Measurements from ENCODE around the gene CA11.
"Not testable (repeated sequence)": the region's sequence is repeated elsewhere in the genome, so short reads cannot be mapped to it uniquely, and the experiment has no call there.

CA11 gene

DNA sequence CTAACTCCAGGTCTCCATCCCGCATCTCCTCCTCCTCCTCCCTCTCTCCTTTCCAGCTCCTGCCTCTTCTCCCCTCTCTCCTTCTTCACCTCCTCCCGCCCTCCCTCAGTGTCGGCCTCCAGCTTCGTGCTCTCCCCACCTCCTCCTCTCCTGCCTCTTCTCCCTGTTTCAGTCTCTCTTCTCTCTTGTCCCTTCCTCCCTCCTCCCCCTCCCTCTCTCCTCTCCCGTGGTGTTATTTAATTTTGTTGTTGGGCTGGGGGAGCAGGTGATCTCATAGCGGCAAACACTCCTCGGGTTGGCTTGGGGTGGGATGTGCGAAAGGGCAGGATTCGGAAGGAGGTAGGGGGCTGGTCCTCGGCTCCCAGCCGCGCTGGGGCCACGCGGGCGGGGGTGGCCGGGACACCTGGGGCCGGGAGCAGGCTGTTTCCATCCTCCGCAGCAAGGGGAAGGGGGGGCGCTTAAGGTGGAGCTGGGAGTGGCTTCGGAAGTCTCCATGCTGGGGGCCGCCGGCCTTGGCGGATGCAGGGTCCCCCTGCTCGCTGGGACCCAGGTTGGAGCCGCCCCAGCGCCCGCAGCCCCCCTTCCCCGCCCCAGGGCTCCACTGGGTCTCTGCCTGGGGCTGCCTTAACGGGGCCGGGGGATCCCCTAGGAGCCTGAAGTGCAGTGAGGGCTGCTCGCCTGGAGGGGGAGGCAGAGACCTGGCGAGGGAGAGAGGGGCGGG is at the start of gene CA11:
Gene CA11 (minus strand): TSS at position 187 of the 721 bp plus-strand sequence. CDS start 555 bp downstream, outside the sequence.
- DNase-seq (ENCODE audit: low read depth in 2 of 3, low spot score in 1 of 3): peak; percentile 85 to 88 (median 88)

GRCh38 chr19:48693629-48694028 is 47.6 kb upstream of the CA11 start:
- DNase-seq (ENCODE audit: low read depth in 2 of 3, low spot score in 1 of 3): not testable (repeated sequence)

DNA sequence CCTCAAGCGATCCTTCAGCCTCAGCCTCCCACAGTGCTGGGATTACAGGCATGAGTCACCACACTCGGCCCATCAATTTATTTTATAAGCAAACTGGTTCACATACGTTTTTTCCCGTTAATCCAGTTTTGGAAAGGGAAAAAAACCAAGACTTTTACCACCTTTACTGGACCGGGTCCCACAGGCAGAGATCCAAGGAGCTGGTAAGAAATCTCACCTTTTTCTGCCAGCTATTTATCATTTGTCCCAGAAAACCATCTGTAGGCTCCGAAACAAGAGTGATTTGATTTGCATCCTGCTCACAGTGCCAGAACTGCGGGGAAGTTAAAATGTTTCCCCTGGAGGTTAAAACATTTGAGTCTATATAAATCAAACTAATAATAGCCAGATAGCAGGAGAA is 43.5 kb upstream of the CA11 start:
- no peak for DNase-seq (ENCODE audit: low read depth in 2 of 3, low spot score in 1 of 3)

- DNase-seq (ENCODE audit: low read depth in 2 of 3, low spot score in 1 of 3): no peak
These were observed 41.8 kb upstream of the CA11 start for GRCh38 chr19:48687776-48688175.

- not testable (repeated sequence) for DNase-seq (ENCODE audit: low read depth in 2 of 3, low spot score in 1 of 3)
These were observed 40.6 kb upstream of the CA11 start for GRCh38 chr19:48686637-48687036.

GRCh38 chr19:48686088-48686487 is 40.1 kb upstream of the CA11 start:
- no peak for DNase-seq (ENCODE audit: low read depth in 2 of 3, low spot score in 1 of 3)

DNA sequence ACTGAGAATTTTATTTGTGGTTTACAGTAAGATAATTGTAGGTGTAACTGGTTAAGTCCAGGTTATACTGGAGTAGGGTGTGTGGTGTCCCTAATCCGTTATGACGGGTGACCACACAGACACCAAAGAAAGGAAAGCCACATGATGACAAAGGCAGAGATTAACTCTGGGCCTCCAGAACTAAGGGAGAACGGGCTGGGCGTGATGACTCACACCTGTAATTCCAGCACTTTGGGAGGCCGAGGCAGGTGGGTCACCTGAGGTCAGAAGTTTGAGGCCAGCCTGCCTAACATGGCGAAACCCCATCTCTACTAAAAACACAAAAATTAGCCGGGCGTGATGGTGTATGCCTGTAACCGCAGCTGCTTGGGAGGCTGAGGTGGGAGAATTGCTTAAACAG is 39.6 kb upstream of the CA11 start:
- DNase-seq (ENCODE audit: low read depth in 2 of 3, low spot score in 1 of 3): no peak

DNA sequence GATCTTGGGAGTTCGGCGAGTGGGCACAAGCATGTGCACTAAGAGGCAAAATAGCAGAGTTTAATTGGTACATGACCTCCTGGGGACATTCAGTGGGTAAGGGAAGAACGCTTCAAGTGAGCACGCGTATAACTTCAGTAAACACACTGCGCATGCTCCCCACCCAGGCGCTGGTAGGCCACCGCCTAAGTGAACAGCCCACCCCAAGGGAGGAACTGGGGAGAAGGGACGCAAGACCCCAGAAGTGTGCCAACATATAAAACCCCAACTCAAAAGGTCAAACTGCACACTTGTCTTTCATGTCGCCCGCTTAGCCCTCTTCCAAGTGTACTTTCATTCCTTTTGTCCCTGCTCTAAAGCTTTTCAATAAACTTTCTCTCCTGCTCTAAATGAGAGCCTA is 37.4 kb upstream of the CA11 start:
- peak in 1 of 3 donors; percentile 20 for DNase-seq (ENCODE audit: low read depth in 2 of 3, low spot score in 1 of 3)

GRCh38 chr19:48681127-48681470 is 35.1 kb upstream of the CA11 start:
- no peak for DNase-seq (ENCODE audit: low read depth in 2 of 3, low spot score in 1 of 3)

DNA sequence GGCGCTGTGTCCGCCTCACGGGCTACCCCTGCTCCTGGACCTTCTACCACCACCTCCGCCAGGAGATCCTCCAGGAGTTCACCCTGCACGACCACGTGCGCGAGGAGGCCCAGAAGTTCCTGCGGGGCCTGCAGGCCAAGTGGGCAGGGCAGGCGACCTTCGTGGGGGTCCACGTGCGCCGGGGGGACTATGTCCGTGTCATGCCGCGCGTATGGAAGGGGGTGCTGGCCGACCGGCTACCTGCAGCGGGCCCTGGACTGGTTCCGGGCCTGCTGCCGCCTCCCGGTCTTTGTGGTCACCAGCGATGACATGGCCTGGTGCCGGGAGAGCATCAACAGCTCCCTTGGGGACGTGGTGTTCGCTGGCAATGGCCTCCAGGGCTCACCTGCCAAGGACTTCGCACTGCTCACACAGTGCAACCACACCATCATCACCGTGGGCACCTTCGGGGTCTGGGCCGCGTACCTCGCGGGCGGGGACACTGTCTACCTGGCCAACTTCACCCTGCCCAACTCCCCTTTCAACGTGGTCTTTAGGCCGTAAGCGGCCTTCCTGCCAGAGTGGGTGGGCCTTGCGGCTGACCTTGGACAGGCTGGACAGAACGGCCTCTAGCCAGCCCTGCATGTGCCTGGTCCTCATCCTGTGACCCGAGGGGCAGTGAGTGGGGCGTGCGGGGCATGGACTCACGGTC is 34.6 kb upstream of the CA11 start:
- DNase-seq (ENCODE audit: low read depth in 2 of 3, low spot score in 1 of 3): no peak

DNA sequence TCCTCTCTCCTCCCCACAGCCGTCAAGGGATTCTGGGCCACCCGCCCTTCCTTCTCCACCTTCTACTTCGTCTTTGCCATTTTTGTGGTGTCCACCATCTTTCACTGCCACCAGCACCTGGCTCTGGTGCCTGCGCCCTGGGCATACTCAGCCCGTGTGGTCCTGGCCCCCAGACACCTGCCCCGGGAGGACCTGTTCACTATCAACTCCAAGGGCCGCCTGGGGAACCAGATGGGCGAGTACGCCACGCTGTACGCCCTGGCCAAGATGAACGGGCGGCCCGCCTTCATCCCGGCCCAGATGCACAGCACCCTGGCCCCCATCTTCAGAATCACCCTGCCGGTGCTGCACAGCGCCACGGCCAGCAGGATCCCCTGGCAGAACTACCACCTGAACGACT is 34.0 kb upstream of the CA11 start:
- DNase-seq (ENCODE audit: low read depth in 2 of 3, low spot score in 1 of 3): not testable (repeated sequence)

- DNase-seq (ENCODE audit: low read depth in 2 of 3, low spot score in 1 of 3): no peak
These were observed 32.2 kb upstream of the CA11 start for GRCh38 chr19:48678201-48678600.

DNA sequence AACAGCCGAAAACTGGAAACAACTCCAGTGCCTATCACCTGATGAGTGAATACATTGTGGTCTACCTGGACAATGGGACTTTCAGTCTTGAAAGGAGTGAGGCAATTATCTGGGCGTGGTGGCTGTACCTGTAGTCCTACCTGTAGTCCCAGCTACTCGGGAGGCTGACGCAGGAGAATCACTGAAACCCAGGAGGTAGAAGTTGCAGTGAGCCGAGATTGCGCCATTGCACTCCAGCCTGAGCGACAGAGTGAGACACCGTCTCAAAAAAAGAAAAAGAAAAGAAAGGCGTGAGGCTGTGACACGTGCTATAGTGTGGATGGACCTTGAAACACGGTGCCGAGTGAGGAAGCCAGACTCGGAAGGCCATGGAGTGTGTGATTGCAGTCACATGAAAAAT is 30.9 kb upstream of the CA11 start:
- no peak for DNase-seq (ENCODE audit: low read depth in 2 of 3, low spot score in 1 of 3)

- no peak for DNase-seq (ENCODE audit: low read depth in 2 of 3, low spot score in 1 of 3)
These were observed 30.5 kb upstream of the CA11 start for GRCh38 chr19:48676487-48676886.

DNA sequence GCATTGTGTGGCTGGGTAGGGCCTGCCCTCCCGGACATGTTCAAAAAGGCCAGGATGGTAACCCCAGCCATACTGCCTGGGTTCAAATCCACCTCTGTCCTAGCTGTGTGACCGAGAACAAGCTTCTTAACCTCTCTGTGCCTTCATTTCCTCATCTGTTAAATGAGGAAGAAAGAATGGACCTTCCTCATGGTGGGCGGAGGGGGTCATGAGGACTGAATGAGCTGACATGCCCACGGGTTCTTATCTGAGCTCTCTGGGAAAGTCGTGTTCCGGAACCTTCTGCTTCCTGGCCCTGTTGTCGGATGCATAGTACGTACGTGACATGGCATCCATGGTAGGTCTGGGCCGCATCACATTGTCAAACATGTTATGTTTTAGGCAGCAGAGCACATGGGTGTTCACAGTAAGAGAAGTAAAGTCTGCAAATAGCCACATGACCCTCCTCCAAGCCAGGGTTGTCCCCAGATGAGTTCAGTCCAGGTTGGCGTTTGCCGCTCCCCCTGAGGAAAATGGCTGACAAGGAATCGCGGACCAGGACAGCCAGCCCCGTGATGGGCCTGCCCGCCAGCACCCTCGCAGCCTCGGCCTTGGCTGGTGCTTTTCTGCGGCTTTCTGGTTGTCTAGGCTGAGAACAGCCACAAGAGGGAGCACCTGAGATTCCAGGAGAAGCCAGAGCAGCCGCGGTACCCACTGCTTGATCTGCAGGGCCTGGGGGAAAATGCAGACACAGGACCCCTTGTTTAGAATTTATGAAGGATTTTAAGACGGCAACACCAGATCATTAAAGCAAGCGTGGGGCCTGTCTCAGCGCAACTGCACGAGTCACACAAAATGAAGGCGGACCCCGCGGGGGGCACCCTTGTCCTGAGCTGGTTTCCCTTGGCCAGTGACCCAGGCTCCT is 29.2 kb upstream of the CA11 start:
- peak; percentile 63 to 82 (median 69) for DNase-seq (ENCODE audit: low read depth in 2 of 3, low spot score in 1 of 3)

GRCh38 chr19:48674216-48674809 is 28.3 kb upstream of the CA11 start:
- DNase-seq (ENCODE audit: low read depth in 2 of 3, low spot score in 1 of 3): no peak

GRCh38 chr19:48673436-48674100 is 27.6 kb upstream of the CA11 start:
- DNase-seq (ENCODE audit: low read depth in 2 of 3, low spot score in 1 of 3): no peak

DNA sequence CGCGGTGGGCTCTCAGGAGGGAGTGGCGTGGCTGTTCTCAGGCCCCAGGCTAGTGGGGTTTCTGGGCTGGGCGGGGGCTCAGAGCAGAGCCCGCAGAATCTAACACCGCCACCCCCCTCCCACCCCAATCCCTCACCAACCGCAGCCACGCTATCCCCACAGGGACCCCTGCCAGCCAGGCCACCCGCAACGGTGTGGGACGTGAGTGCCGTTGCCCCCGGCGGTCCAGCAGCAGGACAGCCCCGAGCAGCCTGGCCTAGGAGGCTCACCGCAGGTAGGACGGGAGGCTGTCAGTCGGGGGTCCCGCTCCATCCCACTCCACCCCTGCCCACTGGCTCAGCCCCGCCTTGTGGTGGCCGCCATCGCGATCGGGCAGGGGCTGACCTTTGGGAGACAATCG is 27.0 kb upstream of the CA11 start, which contains the start of gene NTN5:
Gene NTN5 (minus strand): TSS at position 24 of the 400 bp plus-strand sequence. CDS start 2,031 bp downstream, outside the sequence.
- DNase-seq (ENCODE audit: low read depth in 2 of 3, low spot score in 1 of 3): no peak

DNA sequence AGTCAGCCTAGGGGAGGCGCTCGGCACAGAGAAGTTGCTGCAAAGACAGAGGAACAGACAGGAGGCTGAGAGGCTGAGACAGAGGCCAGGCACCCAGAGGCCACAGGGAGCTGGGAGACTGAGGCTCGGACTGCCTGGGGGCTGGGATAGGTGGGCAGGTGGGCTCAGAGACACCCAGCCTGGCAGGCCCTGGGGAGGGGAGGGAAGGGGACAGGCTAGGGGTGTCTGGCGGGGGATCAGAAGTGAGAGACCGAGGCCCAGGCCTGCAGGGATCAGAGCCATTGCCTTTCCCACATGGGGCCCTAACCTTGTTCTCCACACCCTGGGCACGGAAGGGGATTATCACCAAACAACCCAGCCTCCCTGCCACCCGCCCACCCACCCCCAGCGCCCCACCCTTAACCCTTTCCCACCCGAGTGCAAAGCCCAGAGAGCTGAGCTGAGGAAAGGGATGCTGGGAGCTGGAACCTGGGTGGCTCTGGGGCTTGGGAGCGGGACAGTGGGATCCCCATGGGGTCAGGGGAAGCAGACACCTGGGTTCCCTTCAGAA is 25.5 kb upstream of the CA11 start:
- DNase-seq (ENCODE audit: low read depth in 2 of 3, low spot score in 1 of 3): no peak

- DNase-seq (ENCODE audit: low read depth in 2 of 3, low spot score in 1 of 3): no peak
These were observed 24.9 kb upstream of the CA11 start for GRCh38 chr19:48670699-48671445.
